Mucosa of descending colon (tissue), 3 donors: ENCODE measurements around the gene ANKRD13D. TPM values are rescaled to one million over a fixed set of nuclear protein-coding genes. Genes with fewer than 3 reads are reported as not detected.
A peak's percentile ranks its signal among the peaks of the same experiment; 100 is the strongest.

ENCODE experiments used
- ATAC-seq: fragments of 200-7000 bp; cut with Tn5 transposase; one replicate; pipeline ENCODE4 v1.9.1; 2020; ENCODE audit warnings: mild to moderate bottlenecking, moderate library complexity
- DNase-seq, 3 donors: peaks; one replicate each; pipeline ENCODE4 v3.0.0-alpha.2; 2020
- H3K36me3 ChIP-seq: fragments of 200-600 bp; one replicate; pipeline ENCODE4 v1.8.0; 2021; ENCODE audit warnings: low read depth, mild to moderate bottlenecking
- H3K4me1 ChIP-seq: fragments of 200-600 bp; one replicate; pipeline ENCODE4 v1.8.0; 2021; ENCODE audit warnings: low read depth, mild to moderate bottlenecking
- H3K4me3 ChIP-seq: fragments of 200-600 bp; one replicate; pipeline ENCODE4 v1.8.0; 2021; ENCODE audit warnings: mild to moderate bottlenecking
- H3K9me3 ChIP-seq: fragments of 200-600 bp; one replicate; pipeline ENCODE4 v1.8.0; 2021; ENCODE audit warnings: mild to moderate bottlenecking
- intact Hi-C, 2 donors: fragments of 100-400 bp; cut with DNase I in 1 of 2; cut with micrococcal nuclease in 1 of 2; formaldehyde crosslinking; loops; one replicate each; pipeline versions ENCODE4 v1.11.0 to v1.11.1; 2022; cut with DNase I, micrococcal nuclease
- total RNA-seq, 3 donors: library from RNA; stranded (reverse); fragmentation: NEBNext Ultra II Directional in 2 of 3; extraction: Animal tissue kit (Norgen Biotek cat#: 25700) in 2 of 3; gene quantifications; one replicate each; pipeline versions ENCODE4 v1.2.1 to v1.2.4, GENCODE V29; 2021 to 2023
- TF ChIP-seq, protein P1 (sequence below): fragments of 200-600 bp; IDR thresholded peaks from one replicate; pipeline ENCODE4 v1.8.0; 2022; ENCODE audit warnings: antibody characterized with exemption, mild to moderate bottlenecking
- donor health status: DM: no; HTN: no; CAD: no; lungs with moderate emphysema.
- donor health status: DM: no; HTN: no; CAD: no.
- donor health status: DM: no; HTN: yes; CAD: no.

Gene ANKRD13D
- total RNA-seq, 3 donors from 2014 or later = 20.0 to 46.3 (median 26.7) TPM

DNA sequence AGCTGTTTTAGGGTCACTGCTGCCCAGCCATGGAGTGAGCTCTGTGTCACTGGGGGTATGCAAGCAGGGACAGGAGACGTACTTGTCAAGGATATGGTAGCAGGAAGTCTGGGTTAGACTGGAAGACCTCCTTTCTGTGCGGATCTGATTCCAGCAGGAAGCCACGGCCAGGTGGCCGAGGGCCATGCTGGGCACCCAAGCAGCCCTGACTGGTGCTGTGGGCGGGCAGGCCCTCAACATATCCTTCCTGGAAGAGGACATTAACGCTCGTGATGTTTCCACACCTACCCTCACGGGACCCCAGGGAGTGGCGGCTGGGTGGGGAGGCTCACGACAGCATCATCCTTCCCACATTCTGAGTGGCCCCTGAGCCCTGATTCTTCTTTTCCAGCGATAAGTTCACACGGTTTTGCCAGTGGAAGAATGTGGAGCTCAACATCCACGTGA lies 8.7 kb upstream of the ANKRD13D start:
- DNase-seq = peak in 2 of 3 donors; percentile 22 to 47
- intact Hi-C loops = no loop called here
- Histone ChIP-seq H3K36me3 (peaks cover 19% of the 10 kb centered on the region), H3K9me3 (no peaks in the 10 kb centered on the region), H3K4me3 (no peak overlapping the region), H3K4me1 (peaks cover 31% of the 10 kb centered on the region)
- TF ChIP-seq, protein P1, sequence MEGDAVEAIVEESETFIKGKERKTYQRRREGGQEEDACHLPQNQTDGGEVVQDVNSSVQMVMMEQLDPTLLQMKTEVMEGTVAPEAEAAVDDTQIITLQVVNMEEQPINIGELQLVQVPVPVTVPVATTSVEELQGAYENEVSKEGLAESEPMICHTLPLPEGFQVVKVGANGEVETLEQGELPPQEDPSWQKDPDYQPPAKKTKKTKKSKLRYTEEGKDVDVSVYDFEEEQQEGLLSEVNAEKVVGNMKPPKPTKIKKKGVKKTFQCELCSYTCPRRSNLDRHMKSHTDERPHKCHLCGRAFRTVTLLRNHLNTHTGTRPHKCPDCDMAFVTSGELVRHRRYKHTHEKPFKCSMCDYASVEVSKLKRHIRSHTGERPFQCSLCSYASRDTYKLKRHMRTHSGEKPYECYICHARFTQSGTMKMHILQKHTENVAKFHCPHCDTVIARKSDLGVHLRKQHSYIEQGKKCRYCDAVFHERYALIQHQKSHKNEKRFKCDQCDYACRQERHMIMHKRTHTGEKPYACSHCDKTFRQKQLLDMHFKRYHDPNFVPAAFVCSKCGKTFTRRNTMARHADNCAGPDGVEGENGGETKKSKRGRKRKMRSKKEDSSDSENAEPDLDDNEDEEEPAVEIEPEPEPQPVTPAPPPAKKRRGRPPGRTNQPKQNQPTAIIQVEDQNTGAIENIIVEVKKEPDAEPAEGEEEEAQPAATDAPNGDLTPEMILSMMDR = no peak
- ATAC-seq = no peak

DNA sequence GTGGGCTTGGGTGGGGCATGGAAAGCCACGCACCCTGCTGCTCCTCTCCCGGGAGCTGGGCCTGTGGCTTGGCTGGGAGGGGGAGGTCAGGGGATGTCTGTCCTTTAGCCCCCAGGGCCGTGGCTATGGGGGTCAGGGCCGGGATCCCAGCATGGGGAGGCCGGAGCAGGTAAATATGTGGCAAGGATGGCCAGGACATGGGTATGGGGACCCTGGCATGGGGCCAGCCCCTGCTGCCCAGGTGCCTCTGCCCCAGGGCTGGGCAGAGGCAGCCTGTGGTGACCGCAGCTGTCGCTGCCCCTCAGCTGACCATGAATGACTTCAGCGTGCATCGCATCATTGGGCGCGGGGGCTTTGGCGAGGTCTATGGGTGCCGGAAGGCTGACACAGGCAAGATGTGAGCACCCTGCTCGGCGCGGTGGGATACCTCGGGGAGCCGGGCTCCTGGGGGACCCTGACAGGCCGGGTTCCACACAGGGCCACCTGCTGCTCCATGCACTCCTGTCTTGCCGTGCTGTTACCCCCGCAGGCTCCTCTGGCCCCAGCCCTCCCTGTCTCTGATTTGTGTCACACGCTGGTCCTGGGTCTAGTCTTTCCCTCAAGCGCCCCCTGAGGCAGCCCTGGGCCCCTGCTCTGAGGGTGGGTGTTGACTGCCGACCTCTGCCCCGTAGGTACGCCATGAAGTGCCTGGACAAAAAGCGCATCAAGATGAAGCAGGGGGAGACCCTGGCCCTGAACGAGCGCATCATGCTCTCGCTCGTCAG lies 8.1 kb upstream of the ANKRD13D start:
- H3K4me3 ChIP-seq = no peak overlapping the region
- intact Hi-C loops = no loop called here
- TF ChIP-seq, protein P1 = no peak
- ATAC-seq = no peak
- peak; percentile 3 to 59 (median 27) for DNase-seq
- H3K36me3 ChIP-seq = peaks cover 23% of the 10 kb centered on the region
- H3K4me1 ChIP-seq = peaks cover 25% of the 10 kb centered on the region
- no peaks in the 10 kb centered on the region for H3K9me3 ChIP-seq

DNA sequence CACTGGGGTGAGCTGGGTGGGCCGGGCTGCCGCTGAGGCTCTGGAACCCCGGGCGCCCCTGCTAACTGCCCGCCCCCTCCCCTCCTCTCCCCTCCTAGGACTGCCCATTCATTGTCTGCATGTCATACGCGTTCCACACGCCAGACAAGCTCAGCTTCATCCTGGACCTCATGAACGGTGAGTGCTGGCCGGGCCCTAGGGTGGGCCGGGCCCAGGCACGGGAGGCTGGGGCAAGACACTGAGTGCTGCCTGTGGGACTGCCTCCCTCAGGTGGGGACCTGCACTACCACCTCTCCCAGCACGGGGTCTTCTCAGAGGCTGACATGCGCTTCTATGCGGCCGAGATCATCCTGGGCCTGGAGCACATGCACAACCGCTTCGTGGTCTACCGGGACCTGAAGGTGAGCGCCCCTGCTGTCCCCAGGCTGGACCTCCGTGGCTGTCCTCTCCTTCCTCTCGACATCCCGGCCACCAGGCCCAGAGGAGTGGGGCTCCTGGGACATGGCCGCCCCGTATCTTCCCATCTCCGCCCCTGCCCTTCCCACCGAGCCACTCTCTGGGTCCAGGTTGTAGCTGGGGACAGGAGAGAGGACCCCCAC lies 7.5 kb upstream of the ANKRD13D start:
- H3K4me1 ChIP-seq = peaks cover 18% of the 10 kb centered on the region
- H3K36me3 ChIP-seq = peaks cover 23% of the 10 kb centered on the region
- ATAC-seq (no peak), DNase-seq (peak in 2 of 3 donors; percentile 22 to 51)
- intact Hi-C loops = no loop called here
- H3K9me3 ChIP-seq = no peaks in the 10 kb centered on the region
- H3K4me3 ChIP-seq = no peak overlapping the region
- TF ChIP-seq, protein P1 = no peak

DNA sequence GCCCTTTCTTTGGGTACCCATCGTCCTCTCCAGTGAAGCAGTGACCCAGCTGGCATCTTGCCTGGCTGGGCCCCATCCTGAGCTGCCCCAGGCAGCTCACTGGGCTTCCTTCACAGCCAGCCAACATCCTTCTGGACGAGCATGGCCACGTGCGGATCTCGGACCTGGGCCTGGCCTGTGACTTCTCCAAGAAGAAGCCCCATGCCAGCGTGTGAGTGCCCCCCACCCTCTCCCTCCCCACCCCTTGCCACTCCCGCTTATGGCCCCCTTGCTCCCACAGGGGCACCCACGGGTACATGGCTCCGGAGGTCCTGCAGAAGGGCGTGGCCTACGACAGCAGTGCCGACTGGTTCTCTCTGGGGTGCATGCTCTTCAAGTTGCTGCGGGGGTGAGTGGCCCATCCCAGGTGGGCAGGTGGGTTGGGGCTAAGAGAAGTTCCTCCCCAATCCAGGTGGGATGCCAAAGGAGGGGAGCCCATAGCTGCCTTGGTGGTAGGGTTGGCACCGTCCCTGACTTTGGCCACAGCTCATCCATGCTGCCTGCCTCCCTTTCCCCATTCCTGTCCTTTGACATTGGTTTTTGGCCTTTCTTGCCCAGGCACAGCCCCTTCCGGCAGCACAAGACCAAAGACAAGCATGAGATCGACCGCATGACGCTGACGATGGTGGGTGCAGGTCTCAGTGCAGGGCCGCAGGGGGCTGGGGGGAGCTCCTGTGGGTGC lies 6.8 kb upstream of the ANKRD13D start:
- Histone ChIP-seq H3K9me3 (no peaks in the 10 kb centered on the region), H3K4me3 (no peak overlapping the region), H3K4me1 (peaks cover 13% of the 10 kb centered on the region), H3K36me3 (peaks cover 23% of the 10 kb centered on the region)
- TF ChIP-seq, protein P1 = no peak
- ATAC-seq = no peak
- intact Hi-C loops = no loop called here
- peak in 2 of 3 donors; percentile 24 to 53 for DNase-seq

DNA sequence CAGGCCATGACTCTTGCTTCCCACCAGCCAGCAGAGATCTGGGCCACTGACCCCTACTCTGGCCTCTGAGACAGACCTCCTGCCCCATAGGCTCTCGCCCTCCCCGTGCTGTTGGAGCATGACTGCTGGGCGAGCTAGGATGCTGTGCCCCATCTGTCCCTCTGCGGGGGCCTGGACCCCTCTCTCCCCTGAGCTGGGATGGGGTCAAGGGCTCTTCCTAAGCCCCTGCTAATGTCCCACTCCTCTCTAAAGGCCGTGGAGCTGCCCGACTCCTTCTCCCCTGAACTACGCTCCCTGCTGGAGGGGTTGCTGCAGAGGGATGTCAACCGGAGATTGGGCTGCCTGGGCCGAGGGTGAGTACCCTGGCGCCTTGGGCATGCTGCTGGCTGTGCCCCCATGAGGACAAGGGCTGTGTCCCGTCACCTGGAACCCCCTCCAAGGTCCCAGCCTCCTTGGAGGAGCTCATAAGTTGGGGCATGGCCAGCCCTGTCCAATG lies 6.2 kb upstream of the ANKRD13D start:
- DNase-seq = peak in 2 of 3 donors; percentile 24 to 47
- TF ChIP-seq, protein P1 = no peak
- intact Hi-C loops = no loop called here
- no peak for ATAC-seq
- H3K36me3 ChIP-seq = peaks cover 23% of the 10 kb centered on the region
- H3K9me3 ChIP-seq = no peaks in the 10 kb centered on the region
- H3K4me1 ChIP-seq = peaks cover 13% of the 10 kb centered on the region
- no peak overlapping the region for H3K4me3 ChIP-seq
